Keratinocyte (primary cell): Measurements from ENCODE around the gene SARS1. TPM values are rescaled to one million over a fixed set of nuclear protein-coding genes. Genes with fewer than 3 reads are reported as not detected.

Experiments used
- DNase-seq: peaks from one replicate; pipeline ENCODE4 v3.0.0-alpha.2; 2011; ENCODE audit warnings: low read depth, missing footprints, low spot score
- FAIRE-seq: peaks from 2 replicates; lab custom pipeline; 2011; peaks lifted over from hg19 to GRCh38; lab: Jason Lieb, UNC
- H2AFZ ChIP-seq: 2 replicates; pipeline ENCODE4 v1.6.0; 2012; ENCODE audit warnings: low read length, control low read depth, inconsistent platforms; ENCODE audit not compliant: control insufficient read depth
- H3K27ac ChIP-seq: 2 replicates; pipeline ENCODE4 v1.5.1; 2011; ENCODE audit warnings: low read length; ENCODE audit not compliant: control insufficient read depth, insufficient read depth
- H3K27me3 ChIP-seq: 3 replicates; pipeline ENCODE4 v1.6.0; 2011; ENCODE audit warnings: low read length; ENCODE audit not compliant: control insufficient read depth, insufficient read depth; ENCODE audit errors: extremely low read depth
- H3K36me3 ChIP-seq, 2 experiments: 2 replicates in 1 of 2; 3 replicates in 1 of 2; pipeline ENCODE4 v1.5.1; 2011; ENCODE audit warnings: low read length in 2 of 2, mild to moderate bottlenecking in 1 of 2; ENCODE audit not compliant: control insufficient read depth in 2 of 2, insufficient read depth in 2 of 2; ENCODE audit errors: extremely low read depth in 1 of 2
- H3K4me1 ChIP-seq: 3 replicates; pipeline ENCODE4 v1.5.1; 2011; ENCODE audit warnings: low read length; ENCODE audit not compliant: control insufficient read depth, insufficient read depth; ENCODE audit errors: extremely low read depth
- H3K4me2 ChIP-seq: 3 replicates; pipeline ENCODE4 v1.6.0; 2011; ENCODE audit warnings: low read depth, low read length; ENCODE audit not compliant: control insufficient read depth, insufficient read depth; ENCODE audit errors: extremely low read depth
- H3K4me3 ChIP-seq, 3 experiments: fragments of 200-600 bp in 1 of 3; sonication (generic) in 1 of 3; 2 replicates in 2 of 3; 3 replicates in 1 of 3; pipeline ENCODE4 v1.5.1; 2011 to 2016; ENCODE audit warnings: low read length in 3 of 3, mild to moderate bottlenecking in 3 of 3, control low read depth in 2 of 3, inconsistent platforms in 1 of 3, low read depth in 1 of 3, mixed read lengths in 1 of 3, mixed run types in 1 of 3, moderate library complexity in 1 of 3; ENCODE audit not compliant: control insufficient read depth in 2 of 3, insufficient read depth in 2 of 3; ENCODE audit errors: extremely low read depth in 1 of 3
- H3K79me2 ChIP-seq: 2 replicates; pipeline ENCODE4 v1.6.0; 2012; ENCODE audit warnings: low read length; ENCODE audit not compliant: control insufficient read depth, insufficient read depth
- H3K9ac ChIP-seq: 3 replicates; pipeline ENCODE4 v1.6.0; 2011; ENCODE audit warnings: low read length; ENCODE audit not compliant: control insufficient read depth, insufficient read depth; ENCODE audit errors: extremely low read depth
- H3K9me1 ChIP-seq: 3 replicates; pipeline ENCODE4 v1.6.0; 2011; ENCODE audit warnings: low read length; ENCODE audit not compliant: control insufficient read depth, insufficient read depth; ENCODE audit errors: extremely low read depth
- H3K9me3 ChIP-seq: 2 replicates; pipeline ENCODE4 v1.5.1; 2012; ENCODE audit warnings: low read depth, low read length; ENCODE audit not compliant: control insufficient read depth
- H4K20me1 ChIP-seq: 3 replicates; pipeline ENCODE4 v1.6.0; 2011; ENCODE audit warnings: low read length; ENCODE audit not compliant: control insufficient read depth, insufficient read depth; ENCODE audit errors: extremely low read depth
- EZH2 ChIP-seq: IDR thresholded peaks from one replicate; pipeline ENCODE4 v1.6.1; 2012; ENCODE audit warnings: inconsistent platforms, mild to moderate bottlenecking, low read length, moderate library complexity
- dilution Hi-C: fragments of 300-500 bp; cut with MboI; formaldehyde crosslinking; loops from one replicate; pipeline ENCODE4 v1.7.0; 2020; ENCODE audit warnings: low sequenced_read_pairs; ENCODE audit not compliant: extremely low pct_ligation_motif_present
- polyA plus RNA-seq, 5 experiments: library from polyadenylated mRNA; depleted of rRNA in 3 of 5; stranded (reverse) in 3 of 5; stranded (forward) in 1 of 5; unstranded in 1 of 5; fragments of >200 nt; gene quantifications; 1 replicate in 1 of 5; 2 replicates in 3 of 5; 3 replicates in 1 of 5; pipeline versions ENCODE4 v1.2.1 to v1.2.3, GENCODE V29; 2011 to 2012; ENCODE audit warnings: missing spikeins in 2 of 5, low read depth in 1 of 5, low replicate concordance in 1 of 5
- TF ChIP-seq, protein P1 (sequence below), 3 experiments: IDR thresholded peaks in 1 of 3; conservative IDR thresholded peaks in 1 of 3; optimal IDR thresholded peaks in 1 of 3; 2 replicates in 2 of 3; 3 replicates in 1 of 3; pipeline versions ENCODE3 to v1.5.1; 2011; ENCODE audit warnings: low read length in 3 of 3, mild to moderate bottlenecking in 3 of 3, moderate library complexity in 2 of 3, control low read depth in 1 of 3, inconsistent platforms in 1 of 3; ENCODE audit not compliant: insufficient read depth in 2 of 3; ENCODE audit errors: extremely low read depth in 1 of 3

SARS1 gene
- polyA plus RNA-seq, 1 donor (not counting 4 experiments of a cell fraction or from before 2014, with no cell fraction given), result 203 TPM

DNA sequence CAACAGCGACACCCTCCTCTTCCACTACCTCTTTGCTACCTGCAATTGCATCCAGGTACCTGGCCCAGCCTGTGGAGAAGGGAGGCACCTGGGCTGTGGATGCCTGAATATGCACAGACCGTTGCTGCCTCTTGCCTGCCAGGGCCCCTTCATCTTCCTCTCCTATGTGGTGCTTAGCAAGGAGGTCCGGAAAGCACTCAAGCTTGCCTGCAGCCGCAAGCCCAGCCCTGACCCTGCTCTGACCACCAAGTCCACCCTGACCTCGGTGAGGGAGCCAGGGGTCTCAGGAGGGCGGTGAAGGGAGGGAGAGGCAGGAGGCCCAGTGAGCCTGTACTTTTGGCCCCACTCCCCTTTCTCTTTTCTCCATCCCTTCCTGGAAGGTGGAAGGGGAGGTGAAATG, 57.7 kb downstream of the SARS1 start:
- TF ChIP-seq EZH2, result no peak
- TF ChIP-seq, protein P1, sequence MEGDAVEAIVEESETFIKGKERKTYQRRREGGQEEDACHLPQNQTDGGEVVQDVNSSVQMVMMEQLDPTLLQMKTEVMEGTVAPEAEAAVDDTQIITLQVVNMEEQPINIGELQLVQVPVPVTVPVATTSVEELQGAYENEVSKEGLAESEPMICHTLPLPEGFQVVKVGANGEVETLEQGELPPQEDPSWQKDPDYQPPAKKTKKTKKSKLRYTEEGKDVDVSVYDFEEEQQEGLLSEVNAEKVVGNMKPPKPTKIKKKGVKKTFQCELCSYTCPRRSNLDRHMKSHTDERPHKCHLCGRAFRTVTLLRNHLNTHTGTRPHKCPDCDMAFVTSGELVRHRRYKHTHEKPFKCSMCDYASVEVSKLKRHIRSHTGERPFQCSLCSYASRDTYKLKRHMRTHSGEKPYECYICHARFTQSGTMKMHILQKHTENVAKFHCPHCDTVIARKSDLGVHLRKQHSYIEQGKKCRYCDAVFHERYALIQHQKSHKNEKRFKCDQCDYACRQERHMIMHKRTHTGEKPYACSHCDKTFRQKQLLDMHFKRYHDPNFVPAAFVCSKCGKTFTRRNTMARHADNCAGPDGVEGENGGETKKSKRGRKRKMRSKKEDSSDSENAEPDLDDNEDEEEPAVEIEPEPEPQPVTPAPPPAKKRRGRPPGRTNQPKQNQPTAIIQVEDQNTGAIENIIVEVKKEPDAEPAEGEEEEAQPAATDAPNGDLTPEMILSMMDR (optimal IDR thresholded peaks at IDR 0.05 in 1 of 3, IDR thresholded peaks at IDR 0.05 in 1 of 3, conservative IDR thresholded peaks at IDR 0.05 in 1 of 3; ENCODE audit: extremely low read depth in 1 of 3, insufficient read depth in 2 of 3, low read length in 3 of 3), result no peak
- Histone ChIP-seq H3K4me3 (no peak overlapping the region), H3K36me3 (peaks cover 0 to 4% of the 10 kb centered on the region in 2 experiments), H3K27ac (no peak overlapping the region), H3K9me3 (no peaks in the 10 kb centered on the region), H3K4me1 (peaks cover 43% of the 10 kb centered on the region), H3K9ac (no peak overlapping the region), H4K20me1 (no peaks in the 10 kb centered on the region), H3K4me2 (no peak overlapping the region), H3K9me1 (no peaks in the 10 kb centered on the region), H2AFZ (no peak overlapping the region), H3K27me3 (no peaks in the 10 kb centered on the region), H3K79me2 (no peaks in the 10 kb centered on the region)
- FAIRE-seq (no peak), DNase-seq (no peak)
- dilution Hi-C loops, result no loop called here

DNA sequence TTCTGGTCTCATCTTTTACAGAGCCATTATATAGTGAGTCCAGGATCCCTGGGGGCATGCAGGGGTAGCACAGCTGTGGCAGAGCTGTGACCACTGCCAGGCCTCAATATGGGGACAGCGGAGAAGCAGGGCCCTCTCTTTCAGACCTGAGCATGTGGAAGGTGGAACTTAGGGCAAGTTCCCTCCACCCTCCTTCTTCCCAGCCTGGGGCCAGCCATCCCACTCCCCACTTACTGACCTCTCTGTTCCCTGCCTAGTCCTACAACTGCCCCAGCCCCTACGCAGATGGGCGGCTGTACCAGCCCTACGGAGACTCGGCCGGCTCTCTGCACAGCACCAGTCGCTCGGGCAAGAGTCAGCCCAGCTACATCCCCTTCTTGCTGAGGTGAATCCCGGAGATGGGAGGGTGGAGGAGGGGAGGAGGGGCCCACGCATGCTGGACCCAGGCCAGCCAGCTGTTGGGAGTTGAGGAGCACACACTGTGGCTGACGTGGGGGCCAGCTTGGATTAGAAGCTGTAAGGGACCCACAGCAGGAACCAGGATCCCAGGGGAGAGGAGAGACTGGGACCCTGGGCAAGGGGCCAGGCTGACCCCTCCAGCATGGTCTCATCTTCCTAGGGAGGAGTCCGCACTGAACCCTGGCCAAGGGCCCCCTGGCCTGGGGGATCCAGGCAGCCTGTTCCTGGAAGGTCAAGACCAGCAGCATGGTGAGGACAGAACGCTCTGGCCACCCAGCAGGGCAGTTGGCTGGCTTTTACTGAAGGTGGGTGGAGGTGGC, 58.5 kb downstream of the SARS1 start:
- Histone ChIP-seq H3K27ac (no peak overlapping the region), H3K9ac (no peak overlapping the region), H3K36me3 (peaks cover 0 to 4% of the 10 kb centered on the region in 2 experiments), H2AFZ (no peak overlapping the region), H3K79me2 (peaks cover 5% of the 10 kb centered on the region), H3K4me1 (peaks cover 39% of the 10 kb centered on the region), H3K9me1 (no peaks in the 10 kb centered on the region), H4K20me1 (no peaks in the 10 kb centered on the region), H3K4me3 (no peak overlapping the region), H3K9me3 (no peaks in the 10 kb centered on the region), H3K27me3 (no peaks in the 10 kb centered on the region), H3K4me2 (no peak overlapping the region)
- TF ChIP-seq, protein P1 (optimal IDR thresholded peaks at IDR 0.05 in 1 of 3, IDR thresholded peaks at IDR 0.05 in 1 of 3, conservative IDR thresholded peaks at IDR 0.05 in 1 of 3; ENCODE audit: extremely low read depth in 1 of 3, insufficient read depth in 2 of 3, low read length in 3 of 3), result no peak
- TF ChIP-seq EZH2, result no peak
- no peak for DNase-seq
- dilution Hi-C loops, result no loop called here
- FAIRE-seq, result no peak
